Measurements from ENCODE around the gene FAM13B.

The FAM13B gene

GRCh38 chr5:137896560-137896959, 136.3 kb downstream of the FAM13B start:
- H3K4me3 ChIP-seq (ENCODE audit: low read depth, low read length) = no peak overlapping the region
- DNase-seq (ENCODE audit: low read depth) = no peak
- TF ChIP-seq CTCF (IDR thresholded peaks at IDR 0.05; ENCODE audit: low read depth, low read length) = no peak
- TF ChIP-seq, protein P1, sequence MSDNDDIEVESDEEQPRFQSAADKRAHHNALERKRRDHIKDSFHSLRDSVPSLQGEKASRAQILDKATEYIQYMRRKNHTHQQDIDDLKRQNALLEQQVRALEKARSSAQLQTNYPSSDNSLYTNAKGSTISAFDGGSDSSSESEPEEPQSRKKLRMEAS (IDR thresholded peaks at IDR 0.05; ENCODE audit: low read depth, low read length) = no peak
- no peak for TF ChIP-seq MYC (IDR thresholded peaks at IDR 0.05; ENCODE audit: low read depth, low read length)
- TF ChIP-seq POLR2A (IDR thresholded peaks at IDR 0.05; ENCODE audit: extremely low read depth, insufficient read length) = no peak

DNA sequence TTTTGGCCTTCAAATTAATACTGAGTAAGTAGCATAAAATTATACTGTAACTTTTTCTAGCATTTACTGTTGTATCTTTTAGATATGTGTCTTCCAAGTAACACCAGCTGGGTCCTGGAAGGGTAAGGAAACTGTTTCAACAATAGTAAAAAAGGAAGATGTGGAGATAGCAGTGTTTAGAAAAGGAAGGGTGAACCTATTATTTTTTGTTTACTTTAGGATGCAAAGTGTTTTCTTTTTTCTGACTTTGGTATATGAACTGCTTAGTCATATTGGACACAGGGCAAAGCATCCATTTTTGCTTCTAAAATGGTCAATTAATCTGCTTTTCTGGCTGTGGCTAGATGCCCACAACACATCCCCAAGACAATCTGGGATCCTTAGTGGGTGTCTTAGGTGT, 138.3 kb downstream of the FAM13B start:
- H3K4me3 ChIP-seq (ENCODE audit: low read depth, low read length) = no peak overlapping the region
- DNase-seq (ENCODE audit: low read depth) = no peak
- TF ChIP-seq MYC (IDR thresholded peaks at IDR 0.05; ENCODE audit: low read depth, low read length) (no peak), POLR2A (IDR thresholded peaks at IDR 0.05; ENCODE audit: extremely low read depth, insufficient read length) (no peak), CTCF (IDR thresholded peaks at IDR 0.05; ENCODE audit: low read depth, low read length) (no peak)
- TF ChIP-seq, protein P1 (IDR thresholded peaks at IDR 0.05; ENCODE audit: low read depth, low read length) = no peak

- TF ChIP-seq MYC (IDR thresholded peaks at IDR 0.05; ENCODE audit: low read depth, low read length) (no peak), POLR2A (IDR thresholded peaks at IDR 0.05; ENCODE audit: extremely low read depth, insufficient read length) (no peak), CTCF (IDR thresholded peaks at IDR 0.05; ENCODE audit: low read depth, low read length) (no peak)
- TF ChIP-seq, protein P1 (IDR thresholded peaks at IDR 0.05; ENCODE audit: low read depth, low read length) = no peak
- DNase-seq (ENCODE audit: low read depth) = peak; percentile 13
- no peak overlapping the region for H3K4me3 ChIP-seq (ENCODE audit: low read depth, low read length)
These were observed 141.0 kb downstream of the FAM13B start for GRCh38 chr5:137891849-137892248.

GRCh38 chr5:137890845-137891244, 142.0 kb downstream of the FAM13B start:
- TF ChIP-seq, protein P1 (IDR thresholded peaks at IDR 0.05; ENCODE audit: low read depth, low read length) = no peak
- TF ChIP-seq POLR2A (IDR thresholded peaks at IDR 0.05; ENCODE audit: extremely low read depth, insufficient read length) (no peak), CTCF (IDR thresholded peaks at IDR 0.05; ENCODE audit: low read depth, low read length) (no peak), MYC (IDR thresholded peaks at IDR 0.05; ENCODE audit: low read depth, low read length) (no peak)

DNA sequence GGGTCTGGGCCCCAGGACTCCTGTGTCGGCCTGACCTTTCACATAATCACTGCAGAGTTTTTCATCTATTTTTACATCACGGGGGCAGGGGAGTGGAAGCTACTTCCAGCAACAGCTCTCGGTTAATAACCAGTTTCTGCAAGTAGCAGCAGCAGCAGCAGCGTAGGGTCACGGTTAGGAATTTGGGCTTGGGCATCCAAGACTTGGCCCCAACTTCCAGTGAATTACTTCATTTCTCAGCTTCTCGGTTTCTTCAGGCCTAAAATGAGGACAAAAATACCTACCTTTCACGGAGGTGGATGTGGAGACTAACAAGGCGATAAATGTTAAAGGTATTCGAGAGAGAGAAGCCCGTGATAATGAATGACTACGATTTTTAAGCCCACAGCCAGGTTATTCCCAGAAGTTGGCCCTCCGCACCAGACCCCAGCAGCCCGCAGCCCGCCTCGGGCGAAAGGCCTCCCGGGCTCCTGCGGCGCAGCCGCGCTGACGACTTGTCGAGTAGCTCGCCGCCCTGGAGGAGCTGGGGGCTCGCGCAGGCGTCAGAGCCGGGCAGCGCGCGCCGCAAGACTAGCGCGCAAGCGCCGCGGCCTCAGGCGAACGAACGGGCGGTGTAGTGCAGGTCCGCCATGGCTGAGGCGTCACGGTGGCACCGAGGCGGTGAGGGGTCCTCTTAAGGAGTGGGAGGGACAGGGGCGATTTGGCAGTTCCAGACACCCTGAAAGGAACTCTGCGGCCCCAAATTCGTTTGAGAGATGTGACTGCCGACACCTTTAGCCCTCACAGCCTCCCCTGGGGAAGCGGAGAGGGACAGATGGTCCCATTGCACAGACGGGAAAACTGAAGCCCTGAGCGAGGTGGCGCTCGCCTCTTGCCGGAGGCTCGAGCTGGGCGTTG, 143.8 kb downstream of the FAM13B start, which contains the start of gene PKD2L2:
TSS of gene PKD2L2 (plus strand) at position 595 of the 897 bp plus-strand sequence. CDS start at position 630, 35 bp downstream.
- peak within 1 kb of the TSS; percentile 82 for H3K4me3 ChIP-seq (ENCODE audit: low read depth, low read length)
- peak; percentile 94 for DNase-seq (ENCODE audit: low read depth)
- TF ChIP-seq CTCF (IDR thresholded peaks at IDR 0.05; ENCODE audit: low read depth, low read length) (no peak), MYC (IDR thresholded peaks at IDR 0.05; ENCODE audit: low read depth, low read length) (no peak; the same call in 1 of the 2 replicates), POLR2A (IDR thresholded peaks at IDR 0.05; ENCODE audit: extremely low read depth, insufficient read length) (peak; percentile 96)
- TF ChIP-seq, protein P1 (IDR thresholded peaks at IDR 0.05; ENCODE audit: low read depth, low read length) = 0 out of 2 replicates have a peak, but pooled peaks have one; percentile 44

More at GRCh38 chr5:137890845-137891244, 142.0 kb downstream of the FAM13B start:
- no peak overlapping the region for H3K4me3 ChIP-seq (ENCODE audit: low read depth, low read length)
- DNase-seq (ENCODE audit: low read depth) = no peak

Measured in NB4 (cell line).